NCI-H524 (cell line): ENCODE data around the gene NDUFB11.

ENCODE experiments used
- DNase-seq, 2 experiments: peaks; one replicate each; lab custom pipeline; 2025; lab: John Stamatoyannopoulos, UW

The NDUFB11 gene

GRCh38 chrX:47174846-47175587 lies 30.5 kb upstream of the NDUFB11 start:
- no peak for DNase-seq

- no peak for DNase-seq
Measured at GRCh38 chrX:47174376-47174775, 29.9 kb upstream of the NDUFB11 start.

- no peak for DNase-seq
Measured at GRCh38 chrX:47172971-47173792, 28.7 kb upstream of the NDUFB11 start.

- no peak for DNase-seq
Measured at GRCh38 chrX:47172549-47172948, 28.0 kb upstream of the NDUFB11 start.

GRCh38 chrX:47171996-47172395 lies 27.5 kb upstream of the NDUFB11 start:
- DNase-seq = no peak

- no peak for DNase-seq
Measured at GRCh38 chrX:47170861-47171692, 26.6 kb upstream of the NDUFB11 start.

- no peak for DNase-seq
Measured at GRCh38 chrX:47169726-47170515, 25.4 kb upstream of the NDUFB11 start.

GRCh38 chrX:47169273-47169672 lies 24.8 kb upstream of the NDUFB11 start:
- no peak for DNase-seq

GRCh38 chrX:47168495-47169073 lies 24.1 kb upstream of the NDUFB11 start:
- DNase-seq = no peak

GRCh38 chrX:47166126-47166525 lies 21.6 kb upstream of the NDUFB11 start:
- DNase-seq = no peak

GRCh38 chrX:47164420-47164819 lies 19.9 kb upstream of the NDUFB11 start:
- no peak for DNase-seq

GRCh38 chrX:47162927-47163583 lies 18.6 kb upstream of the NDUFB11 start:
- no peak for DNase-seq

- no peak for DNase-seq
Measured at GRCh38 chrX:47160781-47161180, 16.3 kb upstream of the NDUFB11 start.

- DNase-seq = no peak
Measured at GRCh38 chrX:47158781-47159180, 14.3 kb upstream of the NDUFB11 start.

GRCh38 chrX:47158131-47158530 lies 13.6 kb upstream of the NDUFB11 start:
- no peak for DNase-seq

- no peak for DNase-seq
Measured at GRCh38 chrX:47156611-47157520, 12.4 kb upstream of the NDUFB11 start.

GRCh38 chrX:47151435-47151834 lies 6.9 kb upstream of the NDUFB11 start:
- DNase-seq = no peak

- DNase-seq = no peak
Measured at GRCh38 chrX:47148946-47149345, 4.4 kb upstream of the NDUFB11 start.
